ENCODE measurements around the gene NTSR1. TPM values are rescaled to one million over a fixed set of nuclear protein-coding genes. Genes with fewer than 3 reads are reported as not detected.

NTSR1 gene
- total RNA-seq, 2 experiments from 2014 or later = not detected

GRCh38 chr20:62703853-62704228, 4.8 kb upstream of the NTSR1 start:
- POLR2A ChIA-PET = no interaction called here
- CTCF ChIA-PET = no interaction called here

GRCh38 chr20:62704341-62704948, 4.2 kb upstream of the NTSR1 start:
- ChIA-PET POLR2A (no interaction called here), CTCF (no interaction called here)

GRCh38 chr20:62705627-62706026, 3.0 kb upstream of the NTSR1 start:
- ChIA-PET CTCF (interaction anchor here (0.5 to 1.2 kb wide), 2 partner anchors 11 to 184 kb away, joined by 4 read pairs; no protein-coding TSS in a partner anchor), POLR2A (no interaction called here)

- ChIA-PET CTCF (no interaction called here), POLR2A (no interaction called here)
Measured at GRCh38 chr20:62706344-62706743, 2.3 kb upstream of the NTSR1 start.

- CTCF ChIA-PET = no interaction called here
Measured at GRCh38 chr20:62706857-62707256, 1.8 kb upstream of the NTSR1 start.

GRCh38 chr20:62707276-62707920, 1.2 kb upstream of the NTSR1 start:
- CTCF ChIA-PET = interaction anchor here (0.6 kb wide), 1 partner anchor 112 kb away, joined by 4 read pairs; no protein-coding TSS in a partner anchor
- POLR2A ChIA-PET = no interaction called here

More at GRCh38 chr20:62706857-62707256, 1.8 kb upstream of the NTSR1 start:
- POLR2A ChIA-PET = no interaction called here

- CTCF ChIA-PET = interaction anchor here (0.6 to 2.0 kb wide), 3 partner anchors 53 to 113 kb away, joined by 3 to 5 read pairs (median 4); no protein-coding TSS in a partner anchor
- POLR2A ChIA-PET = no interaction called here
Measured at GRCh38 chr20:62707921-62708521, 615 bp upstream of the NTSR1 start.

GRCh38 chr20:62709537-62709905, 885 bp downstream of the NTSR1 start:
- POLR2A ChIA-PET = no interaction called here

GRCh38 chr20:62710221-62710885, 1.7 kb downstream of the NTSR1 start:
- CTCF ChIA-PET = no interaction called here
- POLR2A ChIA-PET = no interaction called here

More at GRCh38 chr20:62709537-62709905, 885 bp downstream of the NTSR1 start:
- CTCF ChIA-PET = interaction anchor here (1.6 to 2.0 kb wide), 2 partner anchors 54 to 82 kb away, joined by 3 to 5 read pairs; no protein-coding TSS in a partner anchor

- ChIA-PET POLR2A (no interaction called here), CTCF (interaction anchor here (0.8 kb wide), 1 partner anchor 23 kb away, joined by 3 read pairs; no protein-coding TSS in a partner anchor)
Measured at GRCh38 chr20:62710886-62711702, 2.5 kb downstream of the NTSR1 start.

- POLR2A ChIA-PET = no interaction called here
- CTCF ChIA-PET = no interaction called here
Measured at GRCh38 chr20:62711703-62712101, 3.1 kb downstream of the NTSR1 start.

GRCh38 chr20:62712606-62713005, 4.0 kb downstream of the NTSR1 start:
- ChIA-PET CTCF (no interaction called here), POLR2A (no interaction called here)

GRCh38 chr20:62714006-62714405, 5.4 kb downstream of the NTSR1 start:
- CTCF ChIA-PET = no interaction called here
- POLR2A ChIA-PET = no interaction called here

GRCh38 chr20:62714799-62715198, 6.2 kb downstream of the NTSR1 start:
- CTCF ChIA-PET = no interaction called here

GRCh38 chr20:62715201-62715600, 6.6 kb downstream of the NTSR1 start:
- CTCF ChIA-PET = no interaction called here
- POLR2A ChIA-PET = no interaction called here

More at GRCh38 chr20:62714799-62715198, 6.2 kb downstream of the NTSR1 start:
- POLR2A ChIA-PET = no interaction called here

- ChIA-PET POLR2A (no interaction called here), CTCF (interaction anchor here (0.9 to 1.9 kb wide), 3 partner anchors 11 to 78 kb away, joined by 3 to 4 read pairs (median 4); no protein-coding TSS in a partner anchor)
Measured at GRCh38 chr20:62716198-62716940, 7.7 kb downstream of the NTSR1 start.

GRCh38 chr20:62716941-62717310, 8.3 kb downstream of the NTSR1 start:
- POLR2A ChIA-PET = no interaction called here
- CTCF ChIA-PET = interaction anchor here (0.9 to 1.9 kb wide), 3 partner anchors 12 to 77 kb away, joined by 3 to 4 read pairs (median 4); no protein-coding TSS in a partner anchor

- ChIA-PET CTCF (no interaction called here), POLR2A (no interaction called here)
Measured at GRCh38 chr20:62717933-62718332, 9.3 kb downstream of the NTSR1 start.

- ChIA-PET CTCF (interaction anchor here (2.1 kb wide), 1 partner anchor 73 kb away, joined by 7 read pairs; no protein-coding TSS in a partner anchor), POLR2A (no interaction called here)
Measured at GRCh38 chr20:62718546-62718945, 9.9 kb downstream of the NTSR1 start.

All from activated CD8-positive, alpha-beta memory T cell treated with anti-CD3 and anti-CD28 coated beads for 36 hours (primary cell).